GM21515 (cell line): ENCODE results near the gene SCART1.
"Not testable (repeated sequence)": the region's sequence is repeated elsewhere in the genome, so short reads cannot be mapped to it uniquely, and the experiment has no call there.

ENCODE experiments used
- ATAC-seq: cut with Tn5 transposase; IDR thresholded peaks from one replicate; pipeline ENCODE4 v1.9.1; 2021; ENCODE audit not compliant: unreplicated experiment

Gene SCART1

DNA sequence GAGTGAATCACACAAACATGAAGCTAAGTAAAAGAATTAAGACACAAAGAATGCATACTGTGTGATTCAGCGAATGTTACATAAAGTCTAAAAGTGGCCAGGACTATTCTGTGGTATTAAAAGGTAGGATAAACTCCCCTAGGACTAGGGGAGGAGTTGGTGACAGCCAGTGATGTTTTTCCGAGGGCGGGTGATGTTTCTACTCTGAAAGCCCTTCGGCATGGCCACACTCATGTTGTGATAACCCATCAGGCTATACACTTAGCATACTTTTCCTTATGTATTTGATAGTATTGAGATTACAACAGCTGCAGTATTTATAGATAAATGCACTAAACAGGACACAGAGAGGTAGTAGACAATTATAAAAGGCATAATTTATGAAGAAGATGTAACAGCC is 57.7 kb downstream of the SCART1 start:
- ATAC-seq, result no peak

- no peak for ATAC-seq
Measured at GRCh38 chr10:133511907-133512528, 58.3 kb downstream of the SCART1 start.

DNA sequence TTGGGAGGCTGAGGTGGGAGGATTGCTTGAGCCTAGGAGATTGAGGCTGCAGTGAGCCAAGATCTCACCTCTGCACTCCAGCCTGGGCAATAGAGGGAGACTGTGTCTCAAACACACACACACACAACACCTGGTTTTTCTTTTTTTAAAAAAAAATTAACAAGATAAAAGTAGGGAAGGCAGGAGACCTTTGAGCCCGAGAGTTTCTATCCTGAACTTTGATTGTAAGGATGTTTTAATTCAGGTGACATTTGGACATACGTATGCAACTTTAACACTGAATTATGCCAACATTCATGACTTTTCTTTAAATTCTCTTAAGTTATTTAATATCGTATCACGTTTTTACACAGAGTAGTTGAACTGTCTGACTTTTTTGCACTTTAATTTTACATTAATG is 61.7 kb downstream of the SCART1 start:
- ATAC-seq, result no peak

DNA sequence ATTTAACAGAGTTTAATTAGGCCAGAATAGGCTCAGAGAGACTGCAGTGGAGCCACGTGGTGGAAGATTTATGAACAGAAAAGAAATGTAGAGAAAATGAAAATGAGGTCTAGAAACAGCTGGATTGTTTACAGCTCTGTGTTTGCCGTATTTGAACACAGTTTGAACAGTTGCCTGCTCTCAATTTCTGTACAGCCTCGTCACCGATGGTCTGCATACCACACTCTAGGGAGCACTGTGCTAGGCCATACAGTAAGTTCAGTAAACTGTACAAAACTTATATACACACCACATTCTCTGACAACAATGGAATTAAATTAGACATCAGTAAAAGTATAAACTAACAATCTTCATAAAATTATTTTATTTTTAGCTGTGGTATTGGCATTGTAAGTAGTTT is 62.3 kb downstream of the SCART1 start:
- no peak for ATAC-seq

DNA sequence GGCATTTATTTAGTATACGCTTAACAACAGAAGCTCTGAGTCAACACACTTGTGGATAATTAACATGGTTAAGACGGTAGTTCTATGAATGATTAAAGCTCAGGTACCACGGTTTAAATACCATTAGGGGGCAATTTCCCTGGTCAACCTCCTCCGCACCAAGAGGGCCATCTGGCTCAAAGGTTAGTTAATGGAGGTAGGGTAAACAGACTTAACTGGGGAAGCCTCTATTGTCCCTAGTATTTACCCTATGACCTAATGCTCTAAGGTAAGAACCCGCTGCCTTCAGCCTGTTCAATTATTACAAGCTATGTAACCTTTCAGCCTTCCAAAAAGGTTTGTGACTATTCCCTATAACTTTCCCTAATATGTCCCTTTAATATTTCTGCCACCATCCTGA is 64.8 kb downstream of the SCART1 start:
- not testable (repeated sequence) for ATAC-seq
